DND-41 (cell line): Measurements from ENCODE around the gene KIRREL3.

Source experiments
- ATAC-seq: fragments of 200-7000 bp; cut with Tn5 transposase; 3 replicates; pipeline ENCODE4 v1.9.1; 2021; ENCODE audit warnings: low read depth; ENCODE audit not compliant: insufficient read depth
- DNase-seq: peaks from one replicate; pipeline ENCODE4 v3.0.0-alpha.2; 2020
- H2AFZ ChIP-seq: 2 replicates; pipeline ENCODE4 v1.6.0; 2012; ENCODE audit warnings: low read depth, low read length
- H3K27ac ChIP-seq: 2 replicates; pipeline ENCODE4 v1.5.1; 2012; ENCODE audit warnings: low read length, inconsistent platforms
- H3K27me3 ChIP-seq: fragments of 200-600 bp; sonication (generic); 2 replicates; pipeline ENCODE4 v1.6.0; 2012; ENCODE audit warnings: low read length, mild to moderate bottlenecking, inconsistent platforms; ENCODE audit not compliant: insufficient read depth, poor library complexity
- H3K36me3 ChIP-seq: 2 replicates; pipeline ENCODE4 v1.5.1; 2012; ENCODE audit warnings: low read length, inconsistent platforms; ENCODE audit not compliant: insufficient read depth
- H3K4me1 ChIP-seq: 2 replicates; pipeline ENCODE4 v1.5.1; 2012; ENCODE audit warnings: mild to moderate bottlenecking, low read length; ENCODE audit not compliant: insufficient read depth
- H3K4me2 ChIP-seq: 2 replicates; pipeline ENCODE4 v1.6.0; 2012; ENCODE audit warnings: mild to moderate bottlenecking, moderate library complexity, low read length, inconsistent platforms; ENCODE audit not compliant: insufficient read depth
- H3K4me3 ChIP-seq, 2 experiments: fragments of 200-600 bp in 1 of 2; shearing (Covaris generic) in 1 of 2; 2 replicates each; pipeline ENCODE4 v1.5.1; 2012 to 2016; ENCODE audit warnings: inconsistent platforms in 2 of 2, low read length in 2 of 2, mild to moderate bottlenecking in 2 of 2, low read depth in 1 of 2, moderate library complexity in 1 of 2
- H3K79me2 ChIP-seq: 2 replicates; pipeline ENCODE4 v1.6.0; 2012; ENCODE audit warnings: low read length, inconsistent platforms; ENCODE audit not compliant: insufficient read depth
- H3K9ac ChIP-seq: 2 replicates; pipeline ENCODE4 v1.6.0; 2012; ENCODE audit warnings: low read depth, mild to moderate bottlenecking, inconsistent platforms, low read length, moderate library complexity
- H3K9me3 ChIP-seq: 2 replicates; pipeline ENCODE4 v1.5.1; 2012; ENCODE audit warnings: low read length, moderate library complexity, mild to moderate bottlenecking, inconsistent platforms; ENCODE audit not compliant: insufficient read depth, severe bottlenecking
- H4K20me1 ChIP-seq: 2 replicates; pipeline ENCODE4 v1.6.0; 2012; ENCODE audit warnings: low read length; ENCODE audit not compliant: insufficient read depth
- EZH2 ChIP-seq: IDR thresholded peaks from 3 replicates; pipeline ENCODE4 v1.6.1; 2012; ENCODE audit warnings: borderline replicate concordance, low read depth, mild to moderate bottlenecking, moderate library complexity, low read length, inconsistent platforms; ENCODE audit not compliant: severe bottlenecking
- TF ChIP-seq, protein P1 (sequence below): IDR thresholded peaks from 2 replicates; pipeline ENCODE4 v1.5.1; 2012; ENCODE audit warnings: borderline replicate concordance, low read length, moderate library complexity, mild to moderate bottlenecking; ENCODE audit not compliant: poor library complexity, severe bottlenecking; ENCODE audit errors: extremely low read depth

The KIRREL3 gene

GRCh38 chr11:127035824-127036223 is 35.3 kb upstream of the KIRREL3 start:
- DNase-seq (no peak), ATAC-seq (no peak)
- Histone ChIP-seq H3K4me1 (no peaks in the 10 kb centered on the region), H3K4me2 (no peak overlapping the region), H4K20me1 (no peaks in the 10 kb centered on the region), H3K9ac (no peak overlapping the region), H3K4me3 (no peak overlapping the region), H3K79me2 (no peaks in the 10 kb centered on the region), H2AFZ (no peak overlapping the region), H3K27ac (no peak overlapping the region), H3K36me3 (no peaks in the 10 kb centered on the region), H3K27me3 (peaks cover 31% of the 10 kb centered on the region), H3K9me3 (no peaks in the 10 kb centered on the region)
- TF ChIP-seq, protein P1, sequence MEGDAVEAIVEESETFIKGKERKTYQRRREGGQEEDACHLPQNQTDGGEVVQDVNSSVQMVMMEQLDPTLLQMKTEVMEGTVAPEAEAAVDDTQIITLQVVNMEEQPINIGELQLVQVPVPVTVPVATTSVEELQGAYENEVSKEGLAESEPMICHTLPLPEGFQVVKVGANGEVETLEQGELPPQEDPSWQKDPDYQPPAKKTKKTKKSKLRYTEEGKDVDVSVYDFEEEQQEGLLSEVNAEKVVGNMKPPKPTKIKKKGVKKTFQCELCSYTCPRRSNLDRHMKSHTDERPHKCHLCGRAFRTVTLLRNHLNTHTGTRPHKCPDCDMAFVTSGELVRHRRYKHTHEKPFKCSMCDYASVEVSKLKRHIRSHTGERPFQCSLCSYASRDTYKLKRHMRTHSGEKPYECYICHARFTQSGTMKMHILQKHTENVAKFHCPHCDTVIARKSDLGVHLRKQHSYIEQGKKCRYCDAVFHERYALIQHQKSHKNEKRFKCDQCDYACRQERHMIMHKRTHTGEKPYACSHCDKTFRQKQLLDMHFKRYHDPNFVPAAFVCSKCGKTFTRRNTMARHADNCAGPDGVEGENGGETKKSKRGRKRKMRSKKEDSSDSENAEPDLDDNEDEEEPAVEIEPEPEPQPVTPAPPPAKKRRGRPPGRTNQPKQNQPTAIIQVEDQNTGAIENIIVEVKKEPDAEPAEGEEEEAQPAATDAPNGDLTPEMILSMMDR = no peak
- TF ChIP-seq EZH2 = no peak

GRCh38 chr11:127034973-127035372 is 34.4 kb upstream of the KIRREL3 start:
- H3K9me3 ChIP-seq = no peaks in the 10 kb centered on the region
- H3K4me2 ChIP-seq = no peak overlapping the region
- H3K27ac ChIP-seq = no peak overlapping the region
- DNase-seq (no peak), ATAC-seq (no peak)
- no peaks in the 10 kb centered on the region for H4K20me1 ChIP-seq
- peaks cover 28% of the 10 kb centered on the region for H3K27me3 ChIP-seq
- TF ChIP-seq EZH2 = no peak
- TF ChIP-seq, protein P1 = no peak
- H3K4me1 ChIP-seq = no peaks in the 10 kb centered on the region
- no peaks in the 10 kb centered on the region for H3K79me2 ChIP-seq
- no peak overlapping the region for H3K4me3 ChIP-seq
- no peak overlapping the region for H3K9ac ChIP-seq
- H3K36me3 ChIP-seq = no peaks in the 10 kb centered on the region
- no peak overlapping the region for H2AFZ ChIP-seq

DNA sequence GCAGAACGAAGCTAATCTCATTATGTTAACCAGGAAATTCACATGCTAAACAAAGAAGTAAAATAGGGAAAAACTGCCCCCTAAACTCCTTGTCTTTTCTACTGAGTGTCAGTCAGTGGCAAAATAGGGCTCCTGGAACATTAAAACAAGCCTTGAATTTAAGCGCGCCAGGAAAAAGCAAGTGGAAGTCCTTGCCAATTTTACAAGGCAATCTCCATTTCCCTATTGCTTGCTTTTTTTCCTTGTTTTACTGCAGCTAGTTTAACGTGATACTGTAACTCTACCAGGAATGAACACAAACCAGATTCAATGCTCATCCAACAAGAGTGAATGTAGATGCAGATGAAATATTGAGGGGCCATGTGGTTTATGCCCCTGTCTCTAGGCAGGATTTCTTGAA is 28.1 kb upstream of the KIRREL3 start:
- no peak for DNase-seq
- no peak overlapping the region for H3K4me2 ChIP-seq
- TF ChIP-seq EZH2 = no peak
- TF ChIP-seq, protein P1 = no peak
- no peaks in the 10 kb centered on the region for H3K36me3 ChIP-seq
- no peak overlapping the region for H3K27ac ChIP-seq
- H4K20me1 ChIP-seq = no peaks in the 10 kb centered on the region
- no peak for ATAC-seq
- peaks cover 12% of the 10 kb centered on the region for H3K27me3 ChIP-seq
- H3K4me1 ChIP-seq = no peaks in the 10 kb centered on the region
- no peaks in the 10 kb centered on the region for H3K9me3 ChIP-seq
- no peak overlapping the region for H2AFZ ChIP-seq
- H3K4me3 ChIP-seq = no peak overlapping the region
- H3K79me2 ChIP-seq = no peaks in the 10 kb centered on the region
- no peak overlapping the region for H3K9ac ChIP-seq

DNA sequence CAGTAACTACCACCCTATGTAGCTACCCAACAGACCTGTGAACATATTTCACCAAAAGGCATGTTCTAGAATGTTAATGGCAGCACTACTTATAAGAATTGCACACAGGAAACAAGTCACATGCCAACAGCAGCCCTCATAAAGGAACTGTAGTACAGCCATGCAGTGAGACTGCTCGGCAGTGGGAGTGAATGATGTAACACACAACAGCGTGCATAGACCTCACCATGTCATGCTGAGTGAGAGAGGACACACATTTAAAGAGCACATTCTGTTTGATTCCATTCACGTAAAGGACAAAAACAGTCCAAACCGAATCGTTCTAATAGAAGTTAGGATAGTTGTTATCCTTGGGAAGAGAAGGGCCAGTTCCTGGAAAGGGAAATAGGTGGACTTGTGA is 27.2 kb upstream of the KIRREL3 start:
- no peaks in the 10 kb centered on the region for H3K9me3 ChIP-seq
- TF ChIP-seq, protein P1 = no peak
- TF ChIP-seq EZH2 = no peak
- ATAC-seq = no peak
- no peak for DNase-seq
- no peaks in the 10 kb centered on the region for H3K36me3 ChIP-seq
- no peak overlapping the region for H3K27ac ChIP-seq
- H3K9ac ChIP-seq = no peak overlapping the region
- H4K20me1 ChIP-seq = no peaks in the 10 kb centered on the region
- H2AFZ ChIP-seq = no peak overlapping the region
- H3K4me1 ChIP-seq = no peaks in the 10 kb centered on the region
- no peak overlapping the region for H3K4me2 ChIP-seq
- no peaks in the 10 kb centered on the region for H3K79me2 ChIP-seq
- H3K27me3 ChIP-seq = peaks cover 16% of the 10 kb centered on the region
- H3K4me3 ChIP-seq = no peak overlapping the region
